ENCODE data around the gene WDR62.
A peak's percentile ranks its signal among the peaks of the same experiment; 100 is the strongest.
"Not testable (repeated sequence)": the region's sequence is repeated elsewhere in the genome, so short reads cannot be mapped to it uniquely, and the experiment has no call there.

The WDR62 gene

GRCh38 chr19:36040495-36040894 lies 14.2 kb upstream of the WDR62 start:
- Histone ChIP-seq H3K36me3 (ENCODE audit: control insufficient read depth in 1 of 2, insufficient read depth in 2 of 2, low read length in 2 of 2) (peaks cover 0 to under 1% of the 10 kb centered on the region in 2 donors), H3K9me3 (ENCODE audit: control insufficient read depth in 1 of 2, low read length in 2 of 2) (no peaks in the 10 kb centered on the region), H3K9ac (ENCODE audit: low read depth in 1 of 2, low read length in 2 of 2) (no peak overlapping the region), H3K27me3 (ENCODE audit: control insufficient read depth in 1 of 2, insufficient read depth in 2 of 2, low read length in 2 of 2) (no peaks in the 10 kb centered on the region), H3K27ac (ENCODE audit: low read depth, low read length) (no peak overlapping the region), H3K4me1 (ENCODE audit: control insufficient read depth in 1 of 2, insufficient read depth in 2 of 2, low read length in 2 of 2) (no peaks in the 10 kb centered on the region), H3K4me3 (ENCODE audit: low read depth in 1 of 2, low read length in 2 of 2) (no peak overlapping the region)

DNA sequence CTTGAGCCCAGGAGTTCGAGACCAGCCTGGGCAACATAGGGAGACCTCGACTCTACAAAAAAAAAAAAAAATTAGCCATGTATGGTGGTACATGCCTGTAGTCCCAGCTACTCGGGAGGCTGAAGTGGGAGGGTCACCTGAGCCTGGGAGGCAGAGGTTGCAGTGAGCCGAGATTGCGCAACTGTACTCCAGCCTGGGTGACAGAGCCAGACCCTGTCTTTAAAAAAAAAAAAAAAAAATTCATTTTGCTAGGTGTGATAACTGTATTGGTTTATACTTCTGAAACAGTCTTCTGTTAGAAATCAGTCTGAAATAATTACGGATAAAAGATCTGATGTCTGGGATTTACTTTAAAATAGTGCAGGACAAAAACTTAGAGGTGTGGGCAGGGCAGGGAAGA lies 13.6 kb upstream of the WDR62 start:
- not testable (repeated sequence) for H3K27me3 ChIP-seq (ENCODE audit: control insufficient read depth in 1 of 2, insufficient read depth in 2 of 2, low read length in 2 of 2); H3K27ac ChIP-seq (ENCODE audit: low read depth, low read length); H3K9ac ChIP-seq (ENCODE audit: low read depth in 1 of 2, low read length in 2 of 2); H3K36me3 ChIP-seq (ENCODE audit: control insufficient read depth in 1 of 2, insufficient read depth in 2 of 2, low read length in 2 of 2); H3K9me3 ChIP-seq (ENCODE audit: control insufficient read depth in 1 of 2, low read length in 2 of 2); H3K4me3 ChIP-seq (ENCODE audit: low read depth in 1 of 2, low read length in 2 of 2); H3K4me1 ChIP-seq (ENCODE audit: control insufficient read depth in 1 of 2, insufficient read depth in 2 of 2, low read length in 2 of 2)

DNA sequence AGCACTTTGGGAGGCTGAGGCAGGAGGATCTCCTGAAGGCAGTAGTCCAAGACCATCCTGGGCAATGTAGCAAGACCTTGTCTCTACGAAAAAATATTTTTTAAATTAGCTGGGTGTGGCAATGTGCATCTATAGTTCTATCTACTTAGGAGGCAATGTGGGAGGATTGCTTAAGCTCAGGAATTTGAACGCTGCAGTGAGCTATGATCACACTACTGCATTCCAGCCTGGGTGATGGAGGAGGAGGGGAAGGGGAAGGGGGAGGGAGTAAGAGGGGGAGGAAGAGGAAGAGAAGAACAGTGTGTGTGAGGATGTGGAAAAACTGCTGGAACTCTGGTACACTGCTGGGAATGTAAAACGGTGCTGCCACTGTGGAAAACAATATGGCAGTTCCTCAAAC lies 12.9 kb upstream of the WDR62 start:
- Histone ChIP-seq H3K4me3 (ENCODE audit: low read depth in 1 of 2, low read length in 2 of 2) (no peak overlapping the region), H3K27ac (ENCODE audit: low read depth, low read length) (peak overlapping the region; percentile 32), H3K9ac (ENCODE audit: low read depth in 1 of 2, low read length in 2 of 2) (no peak overlapping the region), H3K36me3 (ENCODE audit: control insufficient read depth in 1 of 2, insufficient read depth in 2 of 2, low read length in 2 of 2) (no peaks in the 10 kb centered on the region), H3K4me1 (ENCODE audit: control insufficient read depth in 1 of 2, insufficient read depth in 2 of 2, low read length in 2 of 2) (no peaks in the 10 kb centered on the region), H3K27me3 (ENCODE audit: control insufficient read depth in 1 of 2, insufficient read depth in 2 of 2, low read length in 2 of 2) (no peaks in the 10 kb centered on the region), H3K9me3 (ENCODE audit: control insufficient read depth in 1 of 2, low read length in 2 of 2) (no peaks in the 10 kb centered on the region)

DNA sequence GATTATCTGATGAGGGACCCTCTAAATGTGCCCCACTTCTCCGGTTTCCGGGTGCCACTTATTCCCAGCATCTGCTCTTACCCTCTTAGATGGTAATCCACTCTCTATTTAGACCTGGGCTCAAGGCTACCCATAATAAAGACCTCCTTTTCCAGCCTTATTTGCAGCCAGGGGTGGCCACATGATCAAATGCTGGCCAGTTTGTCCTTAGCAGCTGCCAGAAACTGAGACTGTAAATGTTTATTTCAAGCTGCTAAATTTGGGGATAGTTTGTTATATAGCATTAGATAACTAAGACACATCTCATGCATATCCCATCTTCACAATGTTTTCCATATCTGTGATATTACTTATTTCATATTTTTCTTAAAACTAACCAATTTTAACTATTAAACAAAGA lies 10.7 kb upstream of the WDR62 start:
- no peak overlapping the region for H3K27ac ChIP-seq (ENCODE audit: low read depth, low read length)
- no peaks in the 10 kb centered on the region for H3K9me3 ChIP-seq (ENCODE audit: control insufficient read depth in 1 of 2, low read length in 2 of 2)
- H3K4me3 ChIP-seq (ENCODE audit: low read depth in 1 of 2, low read length in 2 of 2): no peak overlapping the region
- H3K4me1 ChIP-seq (ENCODE audit: control insufficient read depth in 1 of 2, insufficient read depth in 2 of 2, low read length in 2 of 2): no peaks in the 10 kb centered on the region
- no peaks in the 10 kb centered on the region for H3K27me3 ChIP-seq (ENCODE audit: control insufficient read depth in 1 of 2, insufficient read depth in 2 of 2, low read length in 2 of 2)
- H3K9ac ChIP-seq (ENCODE audit: low read depth in 1 of 2, low read length in 2 of 2): no peak overlapping the region
- H3K36me3 ChIP-seq (ENCODE audit: control insufficient read depth in 1 of 2, insufficient read depth in 2 of 2, low read length in 2 of 2): no peaks in the 10 kb centered on the region

DNA sequence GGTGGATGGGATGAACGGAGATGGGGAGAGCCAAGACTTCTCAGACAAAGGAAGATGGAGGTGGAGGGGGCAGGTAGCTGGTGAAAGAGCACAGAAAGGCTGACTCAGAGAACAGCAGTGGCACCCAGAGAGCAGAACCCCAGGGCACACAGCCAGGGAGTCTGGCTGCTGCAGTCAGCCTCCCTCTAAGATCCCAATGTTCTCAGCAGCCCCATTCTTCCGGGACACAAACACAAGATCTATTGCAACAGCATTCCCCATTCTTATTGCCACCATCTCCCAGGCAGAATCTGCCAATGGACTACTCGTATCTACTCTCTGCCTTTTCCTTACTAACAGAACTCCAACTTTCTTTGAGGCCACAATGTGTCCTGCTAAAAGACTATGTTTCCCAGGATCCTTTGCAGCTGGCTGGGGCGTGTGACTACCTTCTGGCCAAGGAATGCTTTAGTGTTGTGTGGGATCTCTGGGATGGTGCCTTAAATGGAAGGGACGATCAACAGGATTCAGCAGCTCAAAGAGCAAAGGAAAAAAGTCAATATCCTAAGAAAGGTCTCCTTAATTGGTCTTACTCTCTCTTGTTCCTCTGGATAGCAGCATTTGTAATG lies 8.2 kb upstream of the WDR62 start:
- H3K9ac ChIP-seq (ENCODE audit: low read depth in 1 of 2, low read length in 2 of 2): no peak overlapping the region
- H3K9me3 ChIP-seq (ENCODE audit: control insufficient read depth in 1 of 2, low read length in 2 of 2): no peaks in the 10 kb centered on the region
- H3K4me1 ChIP-seq (ENCODE audit: control insufficient read depth in 1 of 2, insufficient read depth in 2 of 2, low read length in 2 of 2): no peaks in the 10 kb centered on the region
- no peaks in the 10 kb centered on the region for H3K27me3 ChIP-seq (ENCODE audit: control insufficient read depth in 1 of 2, insufficient read depth in 2 of 2, low read length in 2 of 2)
- H3K27ac ChIP-seq (ENCODE audit: low read depth, low read length): no peak overlapping the region
- H3K36me3 ChIP-seq (ENCODE audit: control insufficient read depth in 1 of 2, insufficient read depth in 2 of 2, low read length in 2 of 2): no peaks in the 10 kb centered on the region
- H3K4me3 ChIP-seq (ENCODE audit: low read depth in 1 of 2, low read length in 2 of 2): no peak overlapping the region

- no peak overlapping the region for H3K9ac ChIP-seq (ENCODE audit: low read depth in 1 of 2, low read length in 2 of 2)
- no peaks in the 10 kb centered on the region for H3K36me3 ChIP-seq (ENCODE audit: control insufficient read depth in 1 of 2, insufficient read depth in 2 of 2, low read length in 2 of 2)
- no peaks in the 10 kb centered on the region for H3K27me3 ChIP-seq (ENCODE audit: control insufficient read depth in 1 of 2, insufficient read depth in 2 of 2, low read length in 2 of 2)
- H3K4me3 ChIP-seq (ENCODE audit: low read depth in 1 of 2, low read length in 2 of 2): no peak overlapping the region
- no peak overlapping the region for H3K27ac ChIP-seq (ENCODE audit: low read depth, low read length)
- no peaks in the 10 kb centered on the region for H3K4me1 ChIP-seq (ENCODE audit: control insufficient read depth in 1 of 2, insufficient read depth in 2 of 2, low read length in 2 of 2)
- no peaks in the 10 kb centered on the region for H3K9me3 ChIP-seq (ENCODE audit: control insufficient read depth in 1 of 2, low read length in 2 of 2)
Observed at GRCh38 chr19:36047835-36048234, 6.9 kb upstream of the WDR62 start.

- Histone ChIP-seq H3K4me1 (ENCODE audit: control insufficient read depth in 1 of 2, insufficient read depth in 2 of 2, low read length in 2 of 2) (no peaks in the 10 kb centered on the region), H3K36me3 (ENCODE audit: control insufficient read depth in 1 of 2, insufficient read depth in 2 of 2, low read length in 2 of 2) (no peaks in the 10 kb centered on the region), H3K27ac (ENCODE audit: low read depth, low read length) (no peak overlapping the region), H3K9ac (ENCODE audit: low read depth in 1 of 2, low read length in 2 of 2) (no peak overlapping the region), H3K9me3 (ENCODE audit: control insufficient read depth in 1 of 2, low read length in 2 of 2) (no peaks in the 10 kb centered on the region), H3K4me3 (ENCODE audit: low read depth in 1 of 2, low read length in 2 of 2) (no peak overlapping the region), H3K27me3 (ENCODE audit: control insufficient read depth in 1 of 2, insufficient read depth in 2 of 2, low read length in 2 of 2) (no peaks in the 10 kb centered on the region)
Observed at GRCh38 chr19:36049080-36049698, 5.5 kb upstream of the WDR62 start.

DNA sequence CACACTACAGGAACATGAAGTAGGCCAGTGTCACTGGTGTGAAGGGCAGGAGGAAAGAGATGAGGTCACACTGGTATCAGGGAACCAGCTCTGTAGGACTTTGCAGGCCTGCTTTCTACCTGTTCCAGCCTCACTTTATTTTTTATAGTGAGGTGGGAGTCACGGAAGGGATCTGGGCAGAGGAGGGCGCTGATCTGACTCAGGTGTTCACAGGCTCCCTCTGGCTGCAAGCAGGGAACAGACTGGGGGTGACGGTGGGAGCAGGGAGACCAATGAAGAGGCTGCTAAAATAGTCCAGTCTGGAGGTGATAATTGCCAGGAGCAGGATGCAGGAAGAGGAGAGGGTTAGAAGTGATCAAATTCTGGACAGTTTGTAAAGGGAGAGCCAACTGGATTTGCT lies 3.5 kb upstream of the WDR62 start:
- no peak overlapping the region for H3K27ac ChIP-seq (ENCODE audit: low read depth, low read length)
- no peaks in the 10 kb centered on the region for H3K36me3 ChIP-seq (ENCODE audit: control insufficient read depth in 1 of 2, insufficient read depth in 2 of 2, low read length in 2 of 2)
- no peaks in the 10 kb centered on the region for H3K27me3 ChIP-seq (ENCODE audit: control insufficient read depth in 1 of 2, insufficient read depth in 2 of 2, low read length in 2 of 2)
- H3K4me1 ChIP-seq (ENCODE audit: control insufficient read depth in 1 of 2, insufficient read depth in 2 of 2, low read length in 2 of 2): peaks cover 8 to 10% of the 10 kb centered on the region in 2 donors
- no peaks in the 10 kb centered on the region for H3K9me3 ChIP-seq (ENCODE audit: control insufficient read depth in 1 of 2, low read length in 2 of 2)
- H3K9ac ChIP-seq (ENCODE audit: low read depth in 1 of 2, low read length in 2 of 2): no peak overlapping the region
- no peak overlapping the region for H3K4me3 ChIP-seq (ENCODE audit: low read depth in 1 of 2, low read length in 2 of 2)

DNA sequence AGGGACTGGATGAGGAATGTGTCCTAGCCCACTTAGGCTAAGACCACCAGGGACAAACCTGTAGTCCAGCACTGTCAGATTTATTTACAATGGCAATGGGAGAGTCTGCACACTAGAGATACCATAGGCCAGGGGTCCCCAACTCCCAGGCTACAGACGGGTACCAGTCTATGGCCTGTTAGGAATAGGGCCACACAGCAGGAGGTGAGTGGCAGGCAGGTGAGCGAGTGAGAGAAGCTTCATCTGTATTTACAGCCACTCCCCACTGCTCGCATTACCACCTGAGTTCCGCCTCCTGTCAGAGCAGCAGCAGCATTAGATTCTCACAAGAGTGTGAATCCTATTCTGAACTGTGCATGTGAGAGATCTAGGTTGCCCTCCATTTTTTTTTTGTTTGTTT lies 3.1 kb upstream of the WDR62 start:
- no peak overlapping the region for H3K4me3 ChIP-seq (ENCODE audit: low read depth in 1 of 2, low read length in 2 of 2)
- H3K27me3 ChIP-seq (ENCODE audit: control insufficient read depth in 1 of 2, insufficient read depth in 2 of 2, low read length in 2 of 2): no peaks in the 10 kb centered on the region
- H3K27ac ChIP-seq (ENCODE audit: low read depth, low read length): no peak overlapping the region
- H3K36me3 ChIP-seq (ENCODE audit: control insufficient read depth in 1 of 2, insufficient read depth in 2 of 2, low read length in 2 of 2): no peaks in the 10 kb centered on the region
- no peak overlapping the region for H3K9ac ChIP-seq (ENCODE audit: low read depth in 1 of 2, low read length in 2 of 2)
- no peaks in the 10 kb centered on the region for H3K9me3 ChIP-seq (ENCODE audit: control insufficient read depth in 1 of 2, low read length in 2 of 2)
- H3K4me1 ChIP-seq (ENCODE audit: control insufficient read depth in 1 of 2, insufficient read depth in 2 of 2, low read length in 2 of 2): peaks cover 10 to 12% of the 10 kb centered on the region in 2 donors

GRCh38 chr19:36054119-36054732 lies 471 bp upstream of the WDR62 start, which contains the start of gene THAP8:
THAP8 (minus strand) TSS chr19:36054285; CDS start chr19:36054217, 68 bp downstream.
- Histone ChIP-seq H3K4me3 (ENCODE audit: low read depth in 1 of 2, low read length in 2 of 2) (peak within 1 kb of the TSS; percentile 88 to 89), H3K27ac (ENCODE audit: low read depth, low read length) (peak within 1 kb of the TSS; percentile 97), H3K4me1 (ENCODE audit: control insufficient read depth in 1 of 2, insufficient read depth in 2 of 2, low read length in 2 of 2) (peaks cover 14 to 21% of the 10 kb centered on the region in 2 donors), H3K36me3 (ENCODE audit: control insufficient read depth in 1 of 2, insufficient read depth in 2 of 2, low read length in 2 of 2) (no peaks in the 10 kb centered on the region), H3K27me3 (ENCODE audit: control insufficient read depth in 1 of 2, insufficient read depth in 2 of 2, low read length in 2 of 2) (no peaks in the 10 kb centered on the region), H3K9me3 (ENCODE audit: control insufficient read depth in 1 of 2, low read length in 2 of 2) (no peaks in the 10 kb centered on the region), H3K9ac (ENCODE audit: low read depth in 1 of 2, low read length in 2 of 2) (peak within 1 kb of the TSS; percentile 71 to 80)
